BE2C (cell line): ENCODE results near the gene PDCD7.

Experiments
- DNase-seq: peaks from one replicate; pipeline ENCODE4 v3.0.0-alpha.2; 2020
- H3K27me3 ChIP-seq: fragments of 250-450 bp; sonication (Bioruptor Pico); 2 replicates; pipeline ENCODE4 v1.5.1; 2020; ENCODE audit warnings: mild to moderate bottlenecking
- H3K36me3 ChIP-seq: fragments of 250-450 bp; sonication (Bioruptor Pico); 2 replicates; pipeline ENCODE4 v1.5.1; 2020; ENCODE audit warnings: mild to moderate bottlenecking
- H3K4me1 ChIP-seq: fragments of 250-450 bp; sonication (Bioruptor Pico); 2 replicates; pipeline ENCODE4 v1.5.1; 2020
- H3K4me3 ChIP-seq: 2 replicates; pipeline ENCODE4 v1.5.1; 2011; ENCODE audit warnings: low read depth, low read length
- H3K9me3 ChIP-seq: fragments of 250-450 bp; sonication (Bioruptor Pico); 2 replicates; pipeline ENCODE4 v1.5.1; 2020
- TF ChIP-seq, protein P1 (sequence below): IDR thresholded peaks from 2 replicates; pipeline ENCODE4 v1.5.1; 2012; ENCODE audit warnings: mild to moderate bottlenecking, low read depth, low read length

PDCD7 gene

DNA sequence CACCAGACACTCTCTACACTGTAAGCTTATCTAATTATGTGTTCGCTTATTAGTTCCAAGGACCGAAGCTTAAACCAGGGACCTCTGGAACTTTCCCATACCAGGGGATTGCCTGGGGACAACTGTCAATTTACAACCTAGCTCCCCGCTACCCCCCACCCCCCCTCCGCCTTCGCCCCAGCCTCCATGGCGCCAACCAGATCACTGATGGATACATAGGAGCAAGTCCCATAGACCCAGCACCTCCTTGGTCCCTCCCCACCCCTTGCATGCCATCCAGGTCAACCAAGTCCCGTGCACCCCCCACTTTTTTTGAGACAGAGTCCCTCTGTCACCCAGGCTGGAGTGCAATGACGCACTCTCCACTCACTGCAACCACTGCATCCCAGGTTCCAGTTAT is 930 bp upstream of the PDCD7 start:
- peak overlapping the region; percentile 90 for H3K4me3 ChIP-seq
- no peaks in the 10 kb centered on the region for H3K27me3 ChIP-seq
- peaks cover 7% of the 10 kb centered on the region for H3K36me3 ChIP-seq
- H3K9me3 ChIP-seq, result no peaks in the 10 kb centered on the region
- peaks cover 3% of the 10 kb centered on the region; the same call in 1 of the 2 replicates for H3K4me1 ChIP-seq
- DNase-seq, result no peak
- TF ChIP-seq, protein P1, sequence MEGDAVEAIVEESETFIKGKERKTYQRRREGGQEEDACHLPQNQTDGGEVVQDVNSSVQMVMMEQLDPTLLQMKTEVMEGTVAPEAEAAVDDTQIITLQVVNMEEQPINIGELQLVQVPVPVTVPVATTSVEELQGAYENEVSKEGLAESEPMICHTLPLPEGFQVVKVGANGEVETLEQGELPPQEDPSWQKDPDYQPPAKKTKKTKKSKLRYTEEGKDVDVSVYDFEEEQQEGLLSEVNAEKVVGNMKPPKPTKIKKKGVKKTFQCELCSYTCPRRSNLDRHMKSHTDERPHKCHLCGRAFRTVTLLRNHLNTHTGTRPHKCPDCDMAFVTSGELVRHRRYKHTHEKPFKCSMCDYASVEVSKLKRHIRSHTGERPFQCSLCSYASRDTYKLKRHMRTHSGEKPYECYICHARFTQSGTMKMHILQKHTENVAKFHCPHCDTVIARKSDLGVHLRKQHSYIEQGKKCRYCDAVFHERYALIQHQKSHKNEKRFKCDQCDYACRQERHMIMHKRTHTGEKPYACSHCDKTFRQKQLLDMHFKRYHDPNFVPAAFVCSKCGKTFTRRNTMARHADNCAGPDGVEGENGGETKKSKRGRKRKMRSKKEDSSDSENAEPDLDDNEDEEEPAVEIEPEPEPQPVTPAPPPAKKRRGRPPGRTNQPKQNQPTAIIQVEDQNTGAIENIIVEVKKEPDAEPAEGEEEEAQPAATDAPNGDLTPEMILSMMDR, result no peak

DNA sequence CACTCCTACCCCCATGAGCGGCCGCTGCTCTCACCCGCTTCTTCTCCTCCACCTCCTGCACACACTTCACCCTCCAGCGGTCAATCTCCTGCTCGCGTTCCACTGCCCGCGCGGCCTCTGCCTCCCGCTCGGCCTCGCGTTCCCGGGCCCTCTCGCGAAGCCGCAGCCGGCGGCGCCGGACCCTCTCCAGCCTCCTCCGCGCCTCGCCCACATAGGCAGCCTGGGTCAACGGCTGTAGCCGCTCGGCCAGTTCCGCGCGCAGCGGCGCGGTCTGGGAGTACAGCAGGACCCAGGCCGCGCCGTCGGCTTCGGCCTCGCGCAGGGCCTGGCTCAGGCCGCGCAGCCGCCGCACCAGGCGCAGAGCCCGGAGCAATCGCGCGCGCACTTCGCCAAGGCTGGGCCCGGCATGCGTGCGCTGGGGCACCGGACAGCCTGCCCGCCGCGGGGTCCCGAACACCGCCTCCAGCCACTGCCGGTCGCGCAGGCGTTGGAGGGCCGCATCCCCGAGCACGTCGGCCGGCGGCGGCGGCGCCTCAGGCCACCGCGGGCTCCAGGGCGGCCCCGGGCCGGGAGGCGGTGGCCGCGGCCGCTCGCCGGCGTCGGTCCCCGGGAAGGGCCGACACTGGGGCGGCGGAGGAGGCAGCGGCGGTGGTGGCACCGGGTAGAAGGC is 595 bp downstream of the PDCD7 start:
- Histone ChIP-seq H3K36me3 (peaks cover 23% of the 10 kb centered on the region), H3K4me1 (no peaks in the 10 kb centered on the region), H3K4me3 (peak overlapping the region; percentile 90), H3K9me3 (no peaks in the 10 kb centered on the region), H3K27me3 (no peaks in the 10 kb centered on the region)
- peak; percentile 58 for DNase-seq
- TF ChIP-seq, protein P1, result no peak

DNA sequence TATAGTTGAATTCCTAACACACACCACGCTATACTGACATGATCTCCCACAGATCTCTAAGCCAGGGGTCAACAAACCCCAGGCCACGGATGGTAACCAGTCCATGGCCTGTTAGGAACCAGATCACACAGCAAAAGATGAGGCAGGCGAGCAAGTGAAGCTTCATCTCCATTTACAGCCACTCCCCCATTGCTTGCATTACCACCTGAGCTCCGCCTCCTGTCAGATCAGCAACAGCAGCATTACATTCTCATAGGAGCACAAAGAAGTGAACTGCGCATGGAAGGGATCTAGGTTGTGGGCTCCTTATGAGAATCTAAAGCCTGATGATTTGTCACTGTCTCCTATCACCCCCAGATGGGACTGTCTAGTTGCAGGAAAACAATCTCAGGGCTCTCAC is 2.7 kb downstream of the PDCD7 start:
- Histone ChIP-seq H3K27me3 (no peaks in the 10 kb centered on the region), H3K4me1 (no peaks in the 10 kb centered on the region), H3K36me3 (peaks cover 32% of the 10 kb centered on the region), H3K4me3 (no peak overlapping the region), H3K9me3 (no peaks in the 10 kb centered on the region)
- DNase-seq, result no peak
- TF ChIP-seq, protein P1, result no peak

DNA sequence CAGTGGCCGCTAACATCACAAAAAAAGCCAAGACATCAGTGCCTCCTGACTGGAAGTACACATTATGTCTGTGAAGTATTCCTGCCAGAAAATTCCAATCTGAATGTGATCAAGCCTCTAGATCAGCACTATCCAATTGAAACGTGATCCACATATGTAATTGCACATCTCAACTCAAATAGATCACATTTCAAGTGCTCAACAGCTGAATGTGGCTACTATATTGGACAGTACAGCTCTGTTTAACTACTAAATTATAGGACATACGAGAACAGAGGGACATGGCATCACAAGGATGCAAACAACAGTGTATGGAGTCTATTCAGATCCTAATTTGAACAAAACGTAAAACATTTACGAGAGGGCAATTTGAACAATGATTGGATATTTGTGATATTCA is 18.1 kb downstream of the PDCD7 start:
- Histone ChIP-seq H3K4me1 (no peaks in the 10 kb centered on the region), H3K4me3 (no peak overlapping the region), H3K9me3 (no peaks in the 10 kb centered on the region), H3K36me3 (peaks cover 41% of the 10 kb centered on the region), H3K27me3 (no peaks in the 10 kb centered on the region)
- TF ChIP-seq, protein P1, result no peak
- no peak for DNase-seq

DNA sequence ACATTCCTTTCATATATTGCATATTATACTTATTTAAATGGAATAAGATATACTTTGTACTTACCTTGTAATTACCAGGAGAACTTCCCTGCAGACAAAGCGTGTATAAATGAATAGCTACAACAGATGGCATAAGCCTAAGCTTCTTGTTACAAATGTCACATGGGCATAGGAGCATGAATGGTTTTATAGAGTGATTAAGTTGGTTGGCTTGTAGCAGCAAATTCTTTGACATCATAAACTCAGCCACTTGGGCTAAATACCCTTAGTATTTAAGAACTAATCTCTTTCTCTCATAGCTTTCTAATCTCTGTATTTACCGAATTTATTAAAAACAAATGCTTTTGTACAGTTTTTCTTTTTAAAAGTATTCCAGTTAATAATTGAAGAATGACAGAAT is 18.5 kb downstream of the PDCD7 start, which contains the start of gene UBAP1L:
Gene UBAP1L, minus strand, starts transcription at position 115 of the 400 bp plus-strand sequence. CDS start 8,985 bp downstream, outside the sequence.
- Histone ChIP-seq H3K36me3 (peaks cover 36% of the 10 kb centered on the region), H3K27me3 (no peaks in the 10 kb centered on the region), H3K4me3 (no peak within 1 kb of the TSS), H3K4me1 (no peaks in the 10 kb centered on the region), H3K9me3 (no peaks in the 10 kb centered on the region)
- DNase-seq, result no peak
- TF ChIP-seq, protein P1, result no peak

DNA sequence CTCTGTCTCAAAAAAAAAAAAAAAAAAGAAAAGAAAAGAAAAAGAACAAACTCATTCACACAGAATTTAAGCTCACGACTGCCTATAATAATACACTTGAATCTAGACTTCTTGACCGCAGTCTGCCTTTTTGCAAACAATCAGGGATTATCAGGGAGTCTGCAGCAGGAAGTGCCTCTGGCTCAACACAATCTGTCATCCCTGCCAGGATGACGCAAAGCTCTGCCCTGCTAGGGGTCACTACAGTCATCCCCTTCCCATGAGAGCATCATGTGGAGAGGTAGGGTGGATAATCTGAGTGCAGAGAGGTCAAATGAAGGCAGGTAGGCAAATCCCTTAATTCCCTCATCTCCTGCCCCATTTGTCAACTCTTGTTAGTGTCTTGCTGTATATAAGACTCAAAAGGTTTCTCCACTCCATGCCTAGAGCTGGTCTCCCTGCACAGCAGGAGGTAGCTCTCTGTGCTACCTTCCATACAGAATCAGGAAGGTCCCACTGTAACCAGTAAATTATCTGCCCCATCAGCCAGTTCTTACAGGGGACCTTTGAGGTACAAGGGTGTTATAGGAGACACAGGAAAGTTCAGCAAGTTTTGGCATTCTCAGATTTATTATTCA is 22.8 kb downstream of the PDCD7 start:
- Histone ChIP-seq H3K9me3 (no peaks in the 10 kb centered on the region), H3K4me1 (no peaks in the 10 kb centered on the region), H3K36me3 (peaks cover 14% of the 10 kb centered on the region), H3K4me3 (no peak overlapping the region), H3K27me3 (no peaks in the 10 kb centered on the region)
- DNase-seq, result no peak
- TF ChIP-seq, protein P1, result no peak
